Spleen (tissue), 13 donors: Measurements from ENCODE around the gene CREM. TPM values are rescaled to one million over a fixed set of nuclear protein-coding genes. Genes with fewer than 3 reads are reported as not detected.
A peak's percentile ranks its signal among the peaks of the same experiment; 100 is the strongest.
"Not testable (repeated sequence)": the region's sequence is repeated elsewhere in the genome, so short reads cannot be mapped to it uniquely, and the experiment has no call there.

Experiments
- DNase-seq: peaks from one replicate; pipeline ENCODE4 v3.0.0-alpha.2; 2020
- H3K27ac ChIP-seq, 8 donors: fragments of 200-600 bp; sonication (generic) in 7 of 8; 1 replicate in 4 of 8; 2 replicates in 4 of 8; pipeline versions ENCODE4 v1.5.0 to v1.8.0; 2016 to 2021; ENCODE audit warnings: inconsistent platforms in 4 of 8, mild to moderate bottlenecking in 4 of 8, moderate library complexity in 1 of 8
- H3K27me3 ChIP-seq, 7 donors: fragments of 200-600 bp; sonication (generic) in 6 of 7; replicated peaks in 1 of 7; 1 replicate in 4 of 7; 2 replicates in 3 of 7; pipeline versions ENCODE4 v1.5.0 to v1.8.0; 2016 to 2021; ENCODE audit warnings: inconsistent platforms in 3 of 7, mild to moderate bottlenecking in 1 of 7
- H3K36me3 ChIP-seq, 6 donors: fragments of 200-600 bp; sonication (generic) in 5 of 6; 1 replicate in 4 of 6; 2 replicates in 2 of 6; pipeline versions ENCODE4 v1.5.0 to v1.8.0; 2016 to 2021; ENCODE audit warnings: inconsistent platforms in 2 of 6
- H3K4me1 ChIP-seq, 6 donors: fragments of 200-600 bp; sonication (generic) in 5 of 6; 1 replicate in 3 of 6; 2 replicates in 3 of 6; pipeline versions ENCODE4 v1.5.0 to v1.8.0; 2016 to 2021; ENCODE audit warnings: inconsistent platforms in 3 of 6
- H3K4me3 ChIP-seq, 8 donors: fragments of 200-600 bp; sonication (generic) in 7 of 8; 1 replicate in 4 of 8; 2 replicates in 4 of 8; pipeline versions ENCODE4 v1.5.0 to v1.8.0; 2016 to 2021; ENCODE audit warnings: inconsistent platforms in 4 of 8, mild to moderate bottlenecking in 4 of 8, moderate library complexity in 2 of 8
- H3K9me3 ChIP-seq, 8 donors: fragments of 200-600 bp; sonication (generic) in 7 of 8; 1 replicate in 4 of 8; 2 replicates in 4 of 8; pipeline versions ENCODE4 v1.5.0 to v1.8.0; 2016 to 2021; ENCODE audit warnings: inconsistent platforms in 4 of 8
- CTCF ChIP-seq, 11 experiments: fragments of 200-600 bp in 7 of 11; fragments of 450-650 bp in 4 of 11; sonication (generic) in 4 of 11; IDR thresholded peaks in 8 of 11; conservative IDR thresholded peaks in 3 of 11; 1 replicate in 7 of 11; 2 replicates in 4 of 11; pipeline versions ENCODE4 v1.4.0 to v1.8.0; 2016 to 2021; ENCODE audit warnings: antibody characterized with exemption in 11 of 11, inconsistent platforms in 4 of 11, mild to moderate bottlenecking in 1 of 11
- POLR2A ChIP-seq, 3 donors: fragments of 450-650 bp; IDR thresholded peaks; one replicate each; pipeline ENCODE4 v1.5.1; 2017; ENCODE audit warnings: antibody characterized with exemption in 3 of 3, mild to moderate bottlenecking in 1 of 3
- POLR2AphosphoS5 ChIP-seq, 3 donors: sonication (generic); formaldehyde crosslinking; IDR thresholded peaks; one replicate each; pipeline ENCODE4 v1.5.1; 2017; ENCODE audit warnings: antibody characterized with exemption in 3 of 3
- WGBS, 5 donors: extraction: QIAGEN DNeasy Blood & Tissue Kit in 3 of 5; methylation state at CpG; one replicate each; pipeline versions ENCODE4 v1.1.5 to v1.1.7; 2013 to 2018; 5-methylcytosine and 5-hydroxymethylcytosine counted together
- intact Hi-C: fragments of 100-400 bp; cut with DNase I; formaldehyde crosslinking; loops from one replicate; pipeline ENCODE4 v1.15.0; 2023; ENCODE audit warnings: low total_unique reads
- long read RNA-seq, 2 donors: transcript quantifications; one replicate each; lab custom pipeline, GENCODE V29; 2026
- polyA plus RNA-seq, 3 donors: library from polyadenylated mRNA; stranded (reverse); fragments of 200-250 nt; gene quantifications; one replicate each; pipeline ENCODE4 v1.2.1, GENCODE V29; 2013
- total RNA-seq, 7 donors: library from RNA; depleted of rRNA in 3 of 7; stranded (reverse); fragments of >200 nt in 3 of 7; fragmentation: NEBNext Ultra II Directional in 4 of 7; extraction: Animal tissue kit (Norgen Biotek cat#: 25700) in 4 of 7; gene quantifications; one replicate each; pipeline versions ENCODE4 v1.1.0 to v1.2.1, GENCODE V29; 2016 to 2021
- donor health status: healthy with polysubstance abuse.
- donor health status: DM: no; HTN: no; CAD: no; lungs with moderate emphysema.
- donor health status: DM: no; HTN: no; CAD: no.
- donor health status: Bipolar disorder and iron deficiency.
- donor health status: healthy.
- donor health status: DM: no; HTN: no; CAD: no.
- donor health status: DM: yes; HTN: yes; CAD: no.

CREM gene
- 10 to 100 TPM; 36.4 to 65.4 (median 44.1) TPM for total RNA-seq
- polyA plus RNA-seq: 10 to 100 TPM; 24.8 to 47.2 (median 32.6) TPM
- long read RNA-seq, donor 1, partial matches to known transcripts: 0 of 11 reads
- long read RNA-seq, donor 1, other reads (novel, unspliced or antisense): 0 of 11 reads
- long read RNA-seq, donor 2, partial matches to known transcripts: 0 of 6 reads
- long read RNA-seq, donor 2, other reads (novel, unspliced or antisense): 0 of 6 reads

- 1% methylated on average over 51 to 80 of the region's 80 CpGs for WGBS, 5 donors
- TF ChIP-seq POLR2AphosphoS5 (IDR thresholded peaks at IDR 0.05) (peak; percentile 100), CTCF (IDR thresholded peaks at IDR 0.05 in 8 of 11, conservative IDR thresholded peaks at IDR 0.05 in 3 of 11) (peak; percentile 90 to 99 (median 98)), POLR2A (IDR thresholded peaks at IDR 0.05) (peak; percentile 97 to 99 (median 98))
- Histone ChIP-seq H3K27me3 (no peaks in the 10 kb centered on the region), H3K9me3 (no peaks in the 10 kb centered on the region), H3K4me1 (peaks cover 0 to 51% (median 43%) of the 10 kb centered on the region in 6 donors), H3K36me3 (no peaks in the 10 kb centered on the region), H3K4me3 (peak within 1 kb of the TSS; percentile 46 to 77 (median 53)), H3K27ac (peak within 1 kb of the TSS; percentile 96 to 100 (median 100))
- intact Hi-C loops: no loop called here
- peak; percentile 99 for DNase-seq
Measured at GRCh38 chr10:35126530-35127288, at the start of gene CREM. Gene CREM (plus strand): TSS chr10:35126846. CDS start chr10:35137836, 10,990 bp downstream.

GRCh38 chr10:35079265-35079664 lies 47.4 kb upstream of the CREM start:
- no peaks in the 10 kb centered on the region for H3K27me3 ChIP-seq
- 94 to 99% (median 95%) methylated on average over 4 of the region's 4 CpGs for WGBS, 5 donors
- H3K36me3 ChIP-seq: peaks cover 0 to 56% (median 6%) of the 10 kb centered on the region in 6 donors
- no peak overlapping the region for H3K27ac ChIP-seq
- peaks cover 0 to 20% (median 0%) of the 10 kb centered on the region in 6 donors for H3K4me1 ChIP-seq
- DNase-seq: no peak
- TF ChIP-seq CTCF (IDR thresholded peaks at IDR 0.05 in 8 of 11, conservative IDR thresholded peaks at IDR 0.05 in 3 of 11) (no peak), POLR2AphosphoS5 (IDR thresholded peaks at IDR 0.05) (no peak), POLR2A (IDR thresholded peaks at IDR 0.05) (no peak)
- peaks cover 0 to 12% (median 8%) of the 10 kb centered on the region in 8 donors for H3K9me3 ChIP-seq
- H3K4me3 ChIP-seq: no peak overlapping the region
- intact Hi-C loops: no loop called here

- no peak for DNase-seq
- H3K27ac ChIP-seq: no peak overlapping the region
- H3K36me3 ChIP-seq: peaks cover 0 to 56% (median 6%) of the 10 kb centered on the region in 6 donors
- no peak overlapping the region for H3K4me3 ChIP-seq
- no peaks in the 10 kb centered on the region for H3K27me3 ChIP-seq
- WGBS, 5 donors: 87 to 95% (median 90%) methylated on average over 3 of the region's 3 CpGs
- peaks cover 0 to 25% (median 0%) of the 10 kb centered on the region in 6 donors for H3K4me1 ChIP-seq
- H3K9me3 ChIP-seq: peaks cover 0 to 12% (median 8%) of the 10 kb centered on the region in 8 donors
- intact Hi-C loops: no loop called here
- TF ChIP-seq POLR2AphosphoS5 (IDR thresholded peaks at IDR 0.05): no peak
- TF ChIP-seq CTCF (IDR thresholded peaks at IDR 0.05 in 8 of 11, conservative IDR thresholded peaks at IDR 0.05 in 3 of 11): no peak
- TF ChIP-seq POLR2A (IDR thresholded peaks at IDR 0.05): no peak
Measured at GRCh38 chr10:35079763-35080162, 46.9 kb upstream of the CREM start.

GRCh38 chr10:35080261-35080660 lies 46.4 kb upstream of the CREM start:
- Histone ChIP-seq H3K36me3 (peaks cover 0 to 56% (median 6%) of the 10 kb centered on the region in 6 donors), H3K9me3 (peaks cover 0 to 12% (median 8%) of the 10 kb centered on the region in 8 donors), H3K4me1 (peaks cover 0 to 30% (median 2%) of the 10 kb centered on the region in 6 donors)
- H3K4me3 ChIP-seq, H3K27ac ChIP-seq, H3K27me3 ChIP-seq, intact Hi-C loops, DNase-seq: not testable (repeated sequence)
- WGBS, 5 donors: 89 to 100% (median 95%) methylated on average over 1 of the region's 1 CpG
